DND-41 (cell line): Measurements from ENCODE around the gene RC3H1.

ENCODE experiments used
- ATAC-seq: fragments of 200-7000 bp; cut with Tn5 transposase; 3 replicates; pipeline ENCODE4 v1.9.1; 2021; ENCODE audit warnings: low read depth; ENCODE audit not compliant: insufficient read depth
- DNase-seq: peaks from one replicate; pipeline ENCODE4 v3.0.0-alpha.2; 2020
- H2AFZ ChIP-seq: 2 replicates; pipeline ENCODE4 v1.6.0; 2012; ENCODE audit warnings: low read depth, low read length
- H3K27ac ChIP-seq: 2 replicates; pipeline ENCODE4 v1.5.1; 2012; ENCODE audit warnings: low read length, inconsistent platforms
- H3K27me3 ChIP-seq: fragments of 200-600 bp; sonication (generic); 2 replicates; pipeline ENCODE4 v1.6.0; 2012; ENCODE audit warnings: low read length, mild to moderate bottlenecking, inconsistent platforms; ENCODE audit not compliant: insufficient read depth, poor library complexity
- H3K36me3 ChIP-seq: 2 replicates; pipeline ENCODE4 v1.5.1; 2012; ENCODE audit warnings: low read length, inconsistent platforms; ENCODE audit not compliant: insufficient read depth
- H3K4me1 ChIP-seq: 2 replicates; pipeline ENCODE4 v1.5.1; 2012; ENCODE audit warnings: mild to moderate bottlenecking, low read length; ENCODE audit not compliant: insufficient read depth
- H3K4me2 ChIP-seq: 2 replicates; pipeline ENCODE4 v1.6.0; 2012; ENCODE audit warnings: mild to moderate bottlenecking, moderate library complexity, low read length, inconsistent platforms; ENCODE audit not compliant: insufficient read depth
- H3K4me3 ChIP-seq, 2 experiments: fragments of 200-600 bp in 1 of 2; shearing (Covaris generic) in 1 of 2; 2 replicates each; pipeline ENCODE4 v1.5.1; 2012 to 2016; ENCODE audit warnings: inconsistent platforms in 2 of 2, low read length in 2 of 2, mild to moderate bottlenecking in 2 of 2, low read depth in 1 of 2, moderate library complexity in 1 of 2
- H3K79me2 ChIP-seq: 2 replicates; pipeline ENCODE4 v1.6.0; 2012; ENCODE audit warnings: low read length, inconsistent platforms; ENCODE audit not compliant: insufficient read depth
- H3K9ac ChIP-seq: 2 replicates; pipeline ENCODE4 v1.6.0; 2012; ENCODE audit warnings: low read depth, mild to moderate bottlenecking, inconsistent platforms, low read length, moderate library complexity
- H3K9me3 ChIP-seq: 2 replicates; pipeline ENCODE4 v1.5.1; 2012; ENCODE audit warnings: low read length, moderate library complexity, mild to moderate bottlenecking, inconsistent platforms; ENCODE audit not compliant: insufficient read depth, severe bottlenecking
- H4K20me1 ChIP-seq: 2 replicates; pipeline ENCODE4 v1.6.0; 2012; ENCODE audit warnings: low read length; ENCODE audit not compliant: insufficient read depth
- CTCF ChIP-seq: IDR thresholded peaks from 2 replicates; pipeline ENCODE4 v1.5.1; 2012; ENCODE audit warnings: borderline replicate concordance, low read length, moderate library complexity, mild to moderate bottlenecking; ENCODE audit not compliant: poor library complexity, severe bottlenecking; ENCODE audit errors: extremely low read depth
- EZH2 ChIP-seq: IDR thresholded peaks from 3 replicates; pipeline ENCODE4 v1.6.1; 2012; ENCODE audit warnings: borderline replicate concordance, low read depth, mild to moderate bottlenecking, moderate library complexity, low read length, inconsistent platforms; ENCODE audit not compliant: severe bottlenecking

RC3H1 gene

DNA sequence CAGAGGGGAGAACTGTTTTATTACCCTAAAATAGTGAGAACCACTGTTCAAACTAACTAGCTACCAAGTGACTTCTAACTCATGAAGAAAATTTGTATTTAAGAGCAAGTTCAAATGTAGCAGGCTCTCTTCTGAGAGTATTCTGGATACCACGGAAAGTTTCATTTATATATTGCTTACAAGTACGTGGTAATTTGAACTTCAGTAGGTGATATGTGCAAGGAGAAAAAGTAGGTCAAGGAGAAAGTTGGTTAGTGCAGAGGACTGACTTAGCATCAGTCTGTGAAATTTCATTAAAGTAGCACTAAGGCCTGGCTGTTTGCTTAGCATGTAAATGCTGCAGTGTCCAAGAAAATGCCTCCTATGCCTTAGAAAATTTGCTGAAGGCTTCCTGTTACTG is 121.7 kb downstream of the RC3H1 start:
- Histone ChIP-seq H2AFZ (no peak overlapping the region), H3K27ac (no peak overlapping the region), H3K4me1 (no peaks in the 10 kb centered on the region), H3K27me3 (no peaks in the 10 kb centered on the region), H4K20me1 (no peaks in the 10 kb centered on the region), H3K79me2 (no peaks in the 10 kb centered on the region), H3K9ac (no peak overlapping the region), H3K4me2 (no peak overlapping the region), H3K9me3 (no peaks in the 10 kb centered on the region), H3K36me3 (no peaks in the 10 kb centered on the region), H3K4me3 (no peak overlapping the region)
- TF ChIP-seq EZH2 = no peak
- no peak for TF ChIP-seq CTCF
- ATAC-seq = no peak
- DNase-seq = no peak

DNA sequence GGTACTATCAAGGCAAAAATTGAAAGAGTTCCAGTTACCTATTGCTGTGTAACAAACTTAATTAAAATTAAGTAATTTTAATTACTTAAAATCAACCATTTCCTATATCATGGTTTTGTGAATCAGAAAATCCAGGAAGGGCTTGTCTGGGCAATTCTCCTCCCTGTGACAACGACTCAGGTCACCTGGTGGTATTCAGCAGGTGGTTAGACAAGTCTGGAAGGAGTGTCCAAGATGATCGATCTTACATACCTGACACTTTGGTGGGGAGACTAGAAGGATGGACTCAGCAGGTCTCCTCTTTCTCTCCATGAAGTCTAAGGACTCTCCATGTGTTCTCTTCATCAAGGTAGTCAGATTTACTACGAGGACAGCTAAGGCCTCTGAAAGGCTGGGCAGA is 128.0 kb downstream of the RC3H1 start:
- peaks cover 1% of the 10 kb centered on the region; the same call in 1 of the 2 replicates for H3K36me3 ChIP-seq
- no peaks in the 10 kb centered on the region for H3K27me3 ChIP-seq
- ATAC-seq (no peak), DNase-seq (no peak)
- no peak overlapping the region for H3K4me3 ChIP-seq
- H3K27ac ChIP-seq = no peak overlapping the region
- H3K9ac ChIP-seq = no peak overlapping the region
- H4K20me1 ChIP-seq = no peaks in the 10 kb centered on the region
- no peak overlapping the region for H2AFZ ChIP-seq
- no peak overlapping the region for H3K4me2 ChIP-seq
- H3K79me2 ChIP-seq = no peaks in the 10 kb centered on the region
- no peak for TF ChIP-seq EZH2
- no peak for TF ChIP-seq CTCF
- H3K9me3 ChIP-seq = no peaks in the 10 kb centered on the region
- H3K4me1 ChIP-seq = no peaks in the 10 kb centered on the region

- Histone ChIP-seq H3K36me3 (peaks cover 2% of the 10 kb centered on the region; the same call in 1 of the 2 replicates), H2AFZ (no peak overlapping the region), H3K27ac (no peak overlapping the region), H3K79me2 (no peaks in the 10 kb centered on the region), H3K9me3 (no peaks in the 10 kb centered on the region), H3K9ac (no peak overlapping the region), H3K4me1 (no peaks in the 10 kb centered on the region), H4K20me1 (no peaks in the 10 kb centered on the region), H3K27me3 (no peaks in the 10 kb centered on the region), H3K4me3 (no peak overlapping the region), H3K4me2 (no peak overlapping the region)
- no peak for DNase-seq
- ATAC-seq = no peak
- TF ChIP-seq CTCF = no peak
- no peak for TF ChIP-seq EZH2
These were observed 128.5 kb downstream of the RC3H1 start for GRCh38 chr1:173893611-173894010.

GRCh38 chr1:173889885-173890284 is 132.3 kb downstream of the RC3H1 start:
- H3K9ac ChIP-seq = no peak overlapping the region
- no peaks in the 10 kb centered on the region for H4K20me1 ChIP-seq
- H3K27me3 ChIP-seq = no peaks in the 10 kb centered on the region
- H3K27ac ChIP-seq = no peak overlapping the region
- H3K4me3 ChIP-seq = no peak overlapping the region
- H3K4me1 ChIP-seq = no peaks in the 10 kb centered on the region
- DNase-seq (no peak), ATAC-seq (no peak)
- H3K79me2 ChIP-seq = no peaks in the 10 kb centered on the region
- peaks cover 27% of the 10 kb centered on the region for H3K36me3 ChIP-seq
- H3K4me2 ChIP-seq = no peak overlapping the region
- H2AFZ ChIP-seq = no peak overlapping the region
- H3K9me3 ChIP-seq = no peaks in the 10 kb centered on the region
- TF ChIP-seq CTCF (no peak), EZH2 (no peak)
